Measurements from ENCODE around the gene MEGF10. TPM values are rescaled to one million over a fixed set of nuclear protein-coding genes. Genes with fewer than 3 reads are reported as not detected.

MEGF10 gene
- total and polyA plus RNA-seq, 2 of the 8 experiments (the other 6 are each of a cell fraction or from before 2014, with no cell fraction given) = 38.2 to 53.1 TPM

GRCh38 chr5:127445328-127445727 lies 154.7 kb downstream of the MEGF10 start (continued):
- TF ChIP-seq HDAC2 (IDR thresholded peaks at IDR 0.05; ENCODE audit: borderline replicate concordance in 1 of 2, low read depth in 2 of 2, low read length in 2 of 2) = no peak

Measured in H1 (cell line).